Astrocyte (in vitro differentiated cells and primary cell): Measurements from ENCODE around the gene P4HB.

Experiments
- EZH2 ChIP-seq: IDR thresholded peaks from 2 replicates; pipeline ENCODE4 v1.6.1; 2012; ENCODE audit warnings: mild to moderate bottlenecking, low read length, inconsistent platforms; ENCODE audit not compliant: insufficient read depth
- TF ChIP-seq, protein P1 (sequence below): IDR thresholded peaks from 2 replicates; pipeline ENCODE4 v1.5.1; 2011; ENCODE audit warnings: low read depth, mild to moderate bottlenecking, inconsistent platforms, low read length, moderate library complexity; ENCODE audit not compliant: insufficient read depth

DNA sequence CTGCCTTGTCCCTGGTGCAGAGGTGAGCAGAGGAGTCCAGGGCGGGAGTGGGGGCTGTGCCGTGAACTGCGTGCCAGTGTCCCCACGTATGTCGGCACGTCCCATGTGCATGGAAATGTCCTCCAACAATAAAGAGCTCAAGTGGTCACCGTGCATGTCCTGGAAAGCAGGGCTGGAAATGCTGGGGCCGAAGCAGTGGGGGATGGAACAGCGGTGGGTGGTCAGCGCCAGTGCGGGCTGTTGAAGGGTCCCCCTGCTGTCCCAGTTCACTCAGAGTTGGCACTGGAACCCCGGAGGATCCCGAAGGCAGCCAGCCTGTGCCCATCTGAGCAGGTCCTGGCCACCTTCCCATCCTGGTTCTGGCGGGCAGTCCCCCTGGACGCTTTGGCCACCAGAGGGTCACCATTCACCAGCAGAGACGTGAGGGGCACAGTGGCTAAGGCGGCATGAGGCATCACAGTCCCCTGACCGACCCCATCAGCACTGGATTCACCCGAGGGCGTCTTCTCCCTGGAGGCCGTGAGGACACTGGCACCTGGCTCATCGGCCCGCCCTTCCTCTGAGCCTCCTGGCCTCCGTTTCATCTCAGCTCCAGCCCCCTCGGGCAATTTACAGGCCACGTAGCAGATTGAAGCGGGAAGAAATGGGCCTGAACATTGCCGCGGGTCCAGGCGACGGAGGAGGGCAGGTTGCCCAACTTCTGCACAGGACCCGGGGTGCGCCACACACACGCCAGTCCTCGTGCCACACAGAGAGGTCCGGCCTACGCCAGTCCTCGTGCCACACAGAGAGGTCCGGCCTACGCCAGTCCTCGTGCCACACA, 46.3 kb downstream of the P4HB start:
- TF ChIP-seq, protein P1, sequence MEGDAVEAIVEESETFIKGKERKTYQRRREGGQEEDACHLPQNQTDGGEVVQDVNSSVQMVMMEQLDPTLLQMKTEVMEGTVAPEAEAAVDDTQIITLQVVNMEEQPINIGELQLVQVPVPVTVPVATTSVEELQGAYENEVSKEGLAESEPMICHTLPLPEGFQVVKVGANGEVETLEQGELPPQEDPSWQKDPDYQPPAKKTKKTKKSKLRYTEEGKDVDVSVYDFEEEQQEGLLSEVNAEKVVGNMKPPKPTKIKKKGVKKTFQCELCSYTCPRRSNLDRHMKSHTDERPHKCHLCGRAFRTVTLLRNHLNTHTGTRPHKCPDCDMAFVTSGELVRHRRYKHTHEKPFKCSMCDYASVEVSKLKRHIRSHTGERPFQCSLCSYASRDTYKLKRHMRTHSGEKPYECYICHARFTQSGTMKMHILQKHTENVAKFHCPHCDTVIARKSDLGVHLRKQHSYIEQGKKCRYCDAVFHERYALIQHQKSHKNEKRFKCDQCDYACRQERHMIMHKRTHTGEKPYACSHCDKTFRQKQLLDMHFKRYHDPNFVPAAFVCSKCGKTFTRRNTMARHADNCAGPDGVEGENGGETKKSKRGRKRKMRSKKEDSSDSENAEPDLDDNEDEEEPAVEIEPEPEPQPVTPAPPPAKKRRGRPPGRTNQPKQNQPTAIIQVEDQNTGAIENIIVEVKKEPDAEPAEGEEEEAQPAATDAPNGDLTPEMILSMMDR = no peak
- TF ChIP-seq EZH2 = no peak
